GM21390 (cell line): ENCODE measurements around the gene PCDHGB6.
A peak's percentile ranks its signal among the peaks of the same experiment; 100 is the strongest.
"Not testable (repeated sequence)": the region's sequence is repeated elsewhere in the genome, so short reads cannot be mapped to it uniquely, and the experiment has no call there.

Experiments used
- ATAC-seq: cut with Tn5 transposase; IDR thresholded peaks from one replicate; pipeline ENCODE4 v1.9.1; 2021; ENCODE audit not compliant: unreplicated experiment

PCDHGB6 gene

DNA sequence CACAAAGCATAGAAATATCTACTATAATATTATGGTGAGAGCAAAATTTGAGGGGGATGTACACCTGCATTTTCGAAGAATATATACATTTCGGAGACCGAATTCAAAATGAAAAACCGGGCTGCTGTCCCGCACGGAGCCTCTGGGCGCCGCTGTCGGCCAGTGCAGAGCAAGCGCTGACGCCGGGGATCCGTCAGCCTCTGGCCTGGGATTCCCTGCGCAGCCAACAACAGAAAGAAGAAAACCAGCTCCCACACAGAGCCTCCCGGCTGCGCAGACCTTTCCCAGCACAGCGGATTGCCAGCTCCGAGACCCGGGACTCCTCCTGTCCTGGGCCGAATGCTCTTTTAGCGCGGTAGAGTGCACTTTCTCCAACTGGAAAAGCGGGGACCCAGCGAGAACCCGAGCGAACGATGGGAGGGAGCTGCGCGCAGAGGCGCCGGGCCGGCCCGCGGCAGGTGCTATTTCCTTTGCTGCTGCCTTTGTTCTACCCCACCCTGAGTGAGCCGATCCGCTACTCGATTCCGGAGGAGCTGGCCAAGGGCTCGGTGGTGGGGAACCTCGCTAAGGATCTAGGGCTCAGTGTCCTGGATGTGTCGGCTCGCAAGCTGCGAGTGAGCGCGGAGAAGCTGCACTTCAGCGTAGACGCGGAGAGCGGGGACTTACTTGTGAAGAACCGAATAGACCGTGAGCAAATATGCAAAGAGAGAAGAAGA, at the start of gene PCDHGB6:
TSS of gene PCDHGB6 (plus strand) at position 232 of the 716 bp plus-strand sequence. CDS start at position 414, 182 bp downstream.
- peak; percentile 64 for ATAC-seq

DNA sequence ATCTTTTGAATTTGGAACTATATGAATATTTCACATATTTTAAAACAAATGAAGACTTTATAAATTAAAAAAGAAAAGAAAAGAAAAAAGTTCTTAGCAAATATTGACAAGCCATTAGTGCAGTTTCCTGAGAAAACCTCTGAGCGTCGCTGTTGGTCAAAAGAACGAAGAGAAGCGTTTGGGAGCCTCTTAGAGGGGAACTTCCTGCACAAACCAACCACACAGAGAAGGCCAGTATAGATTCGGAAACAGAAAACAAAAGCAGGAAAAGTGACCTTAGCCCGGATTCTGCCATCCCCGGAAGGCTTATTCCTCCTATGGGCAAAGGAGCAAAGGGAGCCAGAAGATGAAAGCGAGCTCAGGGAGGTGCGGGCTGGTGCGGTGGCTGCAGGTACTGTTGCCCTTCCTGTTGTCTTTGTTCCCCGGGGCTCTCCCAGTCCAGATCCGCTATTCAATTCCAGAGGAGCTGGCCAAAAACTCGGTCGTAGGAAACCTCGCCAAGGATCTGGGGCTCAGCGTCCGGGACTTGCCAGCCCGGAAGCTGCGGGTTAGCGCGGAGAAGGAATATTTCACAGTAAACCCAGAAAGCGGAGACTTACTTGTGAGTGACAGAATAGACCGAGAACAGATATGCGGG, 47.9 kb upstream of the PCDHGB6 start, which contains the start of gene PCDHGB2:
TSS of gene PCDHGB2 (plus strand) at position 205 of the 637 bp plus-strand sequence. CDS start at position 347, 142 bp downstream.
- ATAC-seq = no peak

DNA sequence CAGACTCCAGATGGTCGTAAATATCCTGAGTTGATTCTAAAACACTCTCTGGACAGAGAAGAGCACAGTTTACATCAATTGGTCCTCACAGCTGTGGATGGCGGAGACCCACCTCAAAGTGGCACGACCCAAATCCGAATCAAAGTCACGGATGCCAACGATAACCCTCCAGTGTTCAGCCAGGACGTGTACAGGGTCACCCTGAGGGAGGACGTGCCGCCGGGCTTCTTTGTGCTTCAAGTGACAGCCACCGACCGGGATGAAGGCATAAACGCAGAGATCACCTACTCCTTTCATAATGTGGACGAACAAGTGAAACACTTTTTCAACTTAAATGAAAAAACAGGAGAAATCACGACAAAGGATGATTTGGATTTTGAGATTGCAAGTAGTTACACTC, 47.1 kb upstream of the PCDHGB6 start:
- no peak for ATAC-seq

DNA sequence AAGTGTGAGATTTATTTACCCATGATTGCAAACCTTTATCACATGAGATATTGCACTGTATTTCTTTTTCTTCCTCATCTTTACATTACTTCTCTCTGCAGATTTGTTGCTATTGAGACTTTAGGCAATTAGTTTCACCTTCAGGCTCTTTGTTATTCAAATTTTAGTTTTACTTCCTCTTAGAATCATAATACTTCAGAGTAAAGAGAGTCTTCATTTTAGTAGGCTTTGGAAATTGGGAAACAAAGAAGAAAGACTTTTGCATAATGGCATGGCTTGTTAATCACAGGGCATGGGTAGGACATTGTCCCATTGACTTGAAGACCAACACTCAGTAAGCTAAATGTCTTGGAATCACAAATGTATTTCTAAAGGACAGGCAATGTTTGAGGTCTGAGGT, 45.1 kb upstream of the PCDHGB6 start:
- no peak for ATAC-seq

DNA sequence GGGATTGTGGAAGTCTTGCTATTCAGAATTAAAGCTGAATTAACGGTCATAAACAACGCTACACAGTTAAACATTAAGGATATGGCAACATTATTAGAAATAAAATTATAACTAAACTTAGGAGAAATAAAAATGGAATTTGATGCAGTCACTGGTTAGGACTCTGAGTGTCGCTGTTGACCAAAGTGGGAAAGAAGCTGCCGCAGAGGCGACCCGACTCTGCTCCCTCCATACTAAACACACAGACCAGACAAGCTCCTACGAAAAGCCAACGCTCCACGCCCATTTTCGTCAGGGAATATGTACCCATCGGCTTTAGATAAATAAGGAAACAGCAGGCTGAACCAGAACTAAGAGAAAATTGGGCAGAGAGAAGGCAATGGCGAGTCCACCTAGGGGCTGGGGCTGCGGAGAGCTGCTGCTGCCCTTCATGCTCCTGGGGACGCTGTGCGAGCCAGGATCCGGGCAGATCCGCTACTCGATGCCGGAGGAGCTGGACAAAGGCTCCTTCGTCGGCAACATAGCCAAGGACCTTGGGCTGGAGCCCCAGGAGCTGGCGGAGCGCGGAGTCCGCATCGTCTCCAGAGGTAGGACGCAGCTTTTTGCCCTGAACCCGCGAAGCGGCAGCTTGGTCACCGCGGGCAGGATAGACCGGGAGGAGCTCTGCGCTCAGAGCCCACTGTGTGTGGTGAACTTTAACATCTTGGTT, 43.7 kb upstream of the PCDHGB6 start, which contains the start of gene PCDHGA5:
TSS of gene PCDHGA5 (plus strand) at position 211 of the 709 bp plus-strand sequence. CDS start at position 380, 169 bp downstream.
- ATAC-seq = no peak

DNA sequence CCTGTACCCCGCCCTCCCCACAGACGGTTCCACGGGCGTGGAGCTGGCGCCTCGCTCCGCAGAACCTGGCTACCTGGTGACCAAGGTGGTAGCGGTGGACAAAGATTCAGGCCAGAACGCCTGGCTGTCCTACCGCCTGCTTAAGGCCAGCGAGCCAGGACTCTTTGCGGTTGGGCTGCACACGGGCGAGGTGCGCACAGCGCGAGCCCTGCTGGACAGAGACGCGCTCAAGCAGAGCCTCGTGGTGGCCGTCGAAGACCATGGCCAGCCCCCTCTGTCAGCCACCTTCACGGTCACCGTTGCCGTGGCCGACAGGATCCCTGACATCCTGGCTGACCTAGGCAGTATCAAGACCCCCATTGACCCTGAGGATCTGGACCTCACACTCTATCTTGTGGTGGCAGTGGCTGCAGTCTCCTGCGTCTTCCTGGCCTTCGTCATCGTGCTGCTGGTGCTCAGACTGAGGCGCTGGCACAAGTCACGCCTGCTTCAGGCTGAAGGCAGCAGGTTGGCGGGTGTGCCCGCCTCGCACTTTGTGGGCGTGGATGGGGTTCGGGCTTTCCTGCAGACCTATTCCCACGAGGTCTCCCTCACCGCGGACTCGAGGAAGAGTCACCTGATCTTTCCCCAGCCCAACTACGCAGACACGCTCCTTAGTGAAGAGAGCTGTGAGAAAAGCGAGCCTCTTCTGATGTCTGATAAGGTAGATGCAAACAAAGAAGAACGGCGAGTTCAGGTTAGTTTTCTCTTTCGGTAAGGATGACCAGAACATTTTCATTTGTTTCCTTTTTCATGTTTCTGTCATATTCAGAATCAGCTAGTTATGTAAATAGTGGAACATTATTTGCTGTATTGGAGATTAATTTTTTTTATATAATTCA, 41.6 kb upstream of the PCDHGB6 start:
- no peak for ATAC-seq

DNA sequence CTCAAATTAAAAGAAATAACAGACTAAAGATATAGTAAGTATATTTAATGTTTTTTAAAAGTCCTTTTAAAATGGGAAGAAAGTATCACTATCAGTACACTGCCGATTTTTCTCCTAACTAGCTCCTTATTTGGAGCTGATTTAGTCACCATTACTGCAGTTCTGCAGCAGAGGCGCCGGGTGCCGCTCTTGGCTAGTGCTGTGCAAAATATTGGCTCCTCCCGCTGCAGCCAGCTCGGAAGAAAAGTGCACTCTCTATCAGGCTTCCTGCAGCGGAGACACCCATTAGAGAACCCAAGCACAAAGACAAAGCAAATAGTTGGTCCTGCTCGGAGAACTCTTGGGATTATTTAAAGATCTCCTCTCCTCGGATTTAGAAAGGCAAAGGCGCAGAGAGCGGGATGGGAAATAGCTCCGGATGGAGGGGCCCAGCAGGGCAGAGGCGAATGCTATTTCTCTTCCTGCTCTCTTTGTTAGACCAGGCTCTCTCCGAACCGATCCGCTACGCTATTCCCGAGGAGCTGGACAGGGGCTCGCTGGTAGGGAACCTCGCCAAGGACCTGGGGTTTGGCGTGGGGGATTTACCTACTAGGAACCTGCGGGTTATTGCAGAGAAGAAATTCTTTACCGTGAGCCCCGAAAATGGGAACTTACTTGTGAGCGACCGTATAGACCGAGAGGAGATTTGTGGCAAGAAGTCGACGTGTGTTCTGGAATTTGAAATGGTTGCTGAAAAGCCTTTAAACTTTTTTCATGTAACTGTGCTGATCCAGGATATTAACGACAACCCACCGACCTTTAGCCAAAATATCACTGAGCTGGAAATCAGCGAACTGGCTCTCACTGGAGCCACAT, 37.6 kb upstream of the PCDHGB6 start, which contains the start of gene PCDHGB3:
TSS of gene PCDHGB3 (plus strand) at position 249 of the 855 bp plus-strand sequence. CDS start at position 402, 153 bp downstream.
- peak; percentile 95 for ATAC-seq

DNA sequence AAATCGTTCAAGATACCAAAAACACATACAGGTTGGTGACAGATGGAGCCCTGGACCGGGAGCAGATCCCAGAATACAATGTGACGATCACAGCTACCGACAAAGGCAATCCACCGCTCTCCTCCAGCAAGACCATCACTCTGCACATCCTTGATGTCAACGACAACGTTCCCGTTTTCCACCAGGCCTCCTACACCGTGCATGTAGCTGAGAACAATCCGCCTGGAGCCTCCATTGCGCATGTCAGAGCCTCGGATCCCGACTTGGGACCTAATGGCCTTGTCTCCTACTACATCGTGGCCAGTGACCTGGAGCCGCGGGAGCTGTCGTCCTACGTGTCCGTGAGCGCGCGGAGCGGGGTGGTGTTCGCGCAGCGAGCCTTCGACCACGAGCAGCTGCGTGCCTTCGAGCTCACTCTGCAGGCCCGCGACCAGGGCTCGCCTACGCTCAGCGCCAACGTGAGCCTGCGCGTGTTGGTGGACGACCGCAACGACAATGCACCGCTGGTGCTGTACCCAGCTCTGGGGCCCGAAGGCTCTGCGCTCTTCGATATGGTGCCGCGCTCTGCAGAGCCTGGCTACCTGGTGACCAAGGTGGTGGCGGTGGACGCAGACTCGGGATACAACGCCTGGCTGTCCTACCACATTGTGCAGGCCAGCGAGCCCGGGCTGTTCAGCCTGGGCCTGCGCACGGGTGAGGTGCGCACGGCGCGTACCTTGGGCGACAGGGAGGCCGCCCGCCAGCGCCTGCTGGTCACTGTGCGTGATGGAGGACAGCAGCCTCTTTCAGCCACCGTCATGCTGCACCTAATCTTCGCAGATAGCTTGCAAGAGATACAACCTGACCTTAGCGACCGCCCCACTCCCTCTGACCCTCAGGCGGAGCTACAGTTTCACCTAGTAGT, 36.0 kb upstream of the PCDHGB6 start:
- no peak for ATAC-seq

DNA sequence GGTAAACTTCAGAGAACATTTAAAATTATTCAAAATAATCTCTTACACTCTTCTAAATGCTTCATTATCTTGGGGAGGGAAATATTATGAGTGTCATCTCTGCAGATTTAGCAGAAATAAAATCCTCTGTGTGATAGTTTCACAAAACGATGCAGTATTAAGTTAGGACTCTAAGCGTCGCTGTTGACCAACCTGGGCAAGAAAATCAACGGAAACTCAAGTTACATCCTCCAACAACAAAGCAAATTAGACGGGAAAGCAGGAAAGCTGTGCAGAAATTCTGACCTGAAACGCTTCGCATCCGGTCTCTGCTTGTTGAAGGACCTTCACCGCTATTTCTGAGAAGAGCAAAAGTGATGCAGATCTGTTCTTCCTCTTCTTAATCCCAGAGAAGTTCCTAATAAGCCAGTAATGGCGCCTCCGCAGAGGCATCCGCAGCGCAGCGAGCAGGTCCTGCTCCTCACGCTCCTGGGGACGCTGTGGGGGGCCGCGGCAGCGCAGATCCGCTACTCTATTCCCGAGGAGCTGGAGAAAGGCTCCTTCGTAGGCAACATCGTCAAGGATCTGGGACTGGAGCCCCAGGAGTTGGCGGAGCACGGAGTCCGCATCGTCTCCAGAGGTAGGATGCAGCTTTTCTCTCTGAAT, 34.0 kb upstream of the PCDHGB6 start, which contains the start of gene PCDHGA6:
TSS of gene PCDHGA6 (plus strand) at position 219 of the 645 bp plus-strand sequence. CDS start at position 412, 193 bp downstream.
- ATAC-seq = no peak

DNA sequence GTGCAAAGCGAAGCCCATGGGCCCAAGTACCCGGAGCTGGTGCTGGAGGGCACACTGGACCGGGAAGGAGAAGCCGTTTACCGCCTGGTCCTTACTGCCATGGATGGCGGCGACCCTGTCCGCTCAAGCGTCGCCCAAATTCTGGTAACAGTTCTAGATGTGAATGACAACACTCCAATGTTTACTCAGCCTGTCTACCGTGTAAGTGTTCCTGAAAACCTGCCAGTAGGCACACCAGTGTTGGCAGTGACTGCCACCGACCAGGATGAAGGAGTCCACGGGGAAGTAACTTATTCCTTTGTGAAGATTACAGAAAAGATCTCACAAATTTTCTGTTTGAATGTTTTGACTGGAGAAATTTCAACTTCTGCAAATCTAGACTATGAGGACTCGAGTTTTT, 33.2 kb upstream of the PCDHGB6 start:
- no peak for ATAC-seq

DNA sequence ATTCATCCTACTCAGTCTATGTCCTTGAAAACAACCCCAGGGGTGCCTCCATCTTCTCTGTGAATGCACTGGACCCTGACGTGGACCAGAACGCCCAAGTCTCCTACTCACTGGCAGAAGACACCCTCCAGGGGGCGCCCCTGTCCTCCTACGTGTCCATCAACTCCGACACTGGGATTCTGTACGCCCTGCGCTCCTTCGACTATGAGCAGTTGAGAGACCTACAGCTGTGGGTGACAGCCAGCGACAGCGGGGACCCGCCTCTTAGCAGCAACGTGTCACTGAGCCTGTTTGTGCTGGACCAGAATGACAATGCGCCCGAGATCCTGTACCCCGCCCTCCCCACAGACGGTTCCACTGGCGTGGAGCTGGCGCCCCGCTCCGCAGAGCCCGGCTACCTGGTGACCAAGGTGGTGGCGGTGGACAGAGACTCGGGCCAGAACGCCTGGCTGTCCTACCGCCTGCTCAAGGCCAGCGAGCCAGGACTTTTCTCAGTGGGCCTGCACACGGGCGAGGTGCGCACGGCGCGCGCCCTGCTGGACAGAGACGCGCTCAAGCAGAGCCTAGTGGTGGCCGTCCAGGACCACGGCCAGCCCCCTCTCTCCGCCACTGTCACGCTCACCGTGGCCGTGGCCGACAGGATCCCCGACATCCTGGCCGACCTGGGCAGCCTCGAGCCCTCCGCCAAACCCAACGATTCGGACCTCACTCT, 32.2 kb upstream of the PCDHGB6 start:
- not testable (repeated sequence) for ATAC-seq

DNA sequence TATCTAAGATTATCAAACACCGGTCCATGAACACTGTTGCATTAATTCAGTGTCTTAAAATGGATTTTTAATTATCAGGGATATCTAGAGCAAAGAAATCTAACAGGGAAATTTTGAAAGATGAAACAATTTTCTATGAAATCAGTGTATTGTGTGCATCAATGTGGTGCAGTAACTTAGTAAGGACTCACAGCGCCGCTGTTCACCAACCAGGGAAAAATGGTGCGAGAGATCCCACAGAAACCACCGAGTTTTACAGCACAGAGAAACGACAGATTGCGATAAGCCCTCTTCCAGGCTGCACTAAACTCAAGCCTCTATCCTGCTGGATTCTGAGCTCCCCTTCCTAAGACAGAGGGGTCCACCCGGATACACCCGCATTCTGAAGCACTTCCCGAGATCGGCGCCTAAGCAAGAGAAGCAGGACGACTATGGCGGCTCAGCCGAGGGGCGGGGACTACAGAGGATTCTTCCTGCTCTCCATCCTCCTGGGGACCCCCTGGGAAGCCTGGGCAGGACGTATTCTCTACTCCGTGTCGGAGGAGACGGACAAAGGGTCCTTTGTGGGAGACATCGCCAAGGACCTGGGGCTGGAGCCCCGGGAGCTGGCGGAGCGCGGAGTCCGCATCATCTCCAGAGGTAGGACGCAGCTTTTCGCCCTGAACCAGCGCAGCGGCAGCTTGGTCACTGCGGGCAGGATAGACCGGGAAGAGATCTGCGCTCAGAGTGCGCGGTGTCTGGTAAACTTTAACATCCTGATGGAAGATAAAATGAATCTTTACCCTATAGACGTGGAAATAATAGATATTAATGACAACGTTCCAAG, 25.1 kb upstream of the PCDHGB6 start, which contains the start of gene PCDHGA7:
TSS of gene PCDHGA7 (plus strand) at position 274 of the 826 bp plus-strand sequence. CDS start at position 432, 158 bp downstream.
- no peak for ATAC-seq

DNA sequence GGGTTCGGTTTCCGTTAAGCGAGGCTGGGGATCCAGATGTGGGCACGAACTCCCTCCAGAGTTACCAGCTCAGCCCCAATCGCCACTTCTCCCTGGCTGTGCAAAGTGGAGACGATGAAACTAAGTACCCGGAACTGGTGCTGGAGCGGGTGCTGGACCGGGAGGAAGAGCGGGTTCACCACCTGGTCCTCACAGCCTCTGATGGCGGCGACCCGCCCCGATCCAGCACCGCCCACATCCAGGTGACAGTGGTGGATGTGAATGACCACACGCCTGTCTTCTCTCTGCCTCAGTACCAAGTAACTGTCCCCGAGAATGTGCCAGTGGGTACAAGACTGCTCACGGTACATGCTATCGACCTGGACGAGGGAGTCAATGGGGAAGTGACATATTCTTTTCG, 24.5 kb upstream of the PCDHGB6 start:
- ATAC-seq = no peak

DNA sequence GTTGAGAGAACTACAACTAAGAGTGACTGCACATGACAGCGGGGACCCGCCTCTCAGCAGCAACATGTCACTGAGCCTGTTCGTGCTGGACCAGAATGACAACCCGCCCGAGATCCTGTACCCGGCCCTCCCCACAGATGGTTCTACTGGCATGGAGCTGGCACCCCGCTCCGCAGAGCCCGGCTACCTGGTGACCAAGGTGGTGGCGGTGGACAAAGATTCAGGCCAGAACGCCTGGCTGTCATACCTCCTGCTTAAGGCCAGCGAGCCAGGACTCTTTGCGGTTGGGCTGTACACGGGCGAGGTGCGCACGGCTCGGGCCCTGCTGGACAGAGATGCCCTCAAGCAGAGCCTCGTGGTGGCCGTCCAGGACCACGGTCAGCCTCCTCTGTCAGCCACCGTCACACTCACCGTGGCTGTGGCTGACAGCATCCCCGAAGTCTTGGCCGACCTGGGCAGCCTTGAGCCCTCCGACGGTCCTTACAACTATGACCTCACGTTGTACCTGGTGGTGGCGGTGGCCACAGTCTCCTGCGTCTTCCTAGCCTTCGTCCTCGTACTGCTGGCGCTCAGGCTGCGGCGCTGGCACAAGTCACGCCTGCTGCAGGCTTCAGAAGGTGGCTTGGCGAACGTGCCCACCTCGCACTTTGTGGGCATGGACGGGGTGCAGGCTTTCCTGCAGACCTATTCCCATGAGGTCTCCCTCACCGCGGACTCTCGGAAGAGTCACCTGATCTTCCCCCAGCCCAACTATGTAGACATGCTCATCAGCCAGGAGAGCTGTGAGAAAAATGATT, 23.2 kb upstream of the PCDHGB6 start:
- ATAC-seq = no peak

DNA sequence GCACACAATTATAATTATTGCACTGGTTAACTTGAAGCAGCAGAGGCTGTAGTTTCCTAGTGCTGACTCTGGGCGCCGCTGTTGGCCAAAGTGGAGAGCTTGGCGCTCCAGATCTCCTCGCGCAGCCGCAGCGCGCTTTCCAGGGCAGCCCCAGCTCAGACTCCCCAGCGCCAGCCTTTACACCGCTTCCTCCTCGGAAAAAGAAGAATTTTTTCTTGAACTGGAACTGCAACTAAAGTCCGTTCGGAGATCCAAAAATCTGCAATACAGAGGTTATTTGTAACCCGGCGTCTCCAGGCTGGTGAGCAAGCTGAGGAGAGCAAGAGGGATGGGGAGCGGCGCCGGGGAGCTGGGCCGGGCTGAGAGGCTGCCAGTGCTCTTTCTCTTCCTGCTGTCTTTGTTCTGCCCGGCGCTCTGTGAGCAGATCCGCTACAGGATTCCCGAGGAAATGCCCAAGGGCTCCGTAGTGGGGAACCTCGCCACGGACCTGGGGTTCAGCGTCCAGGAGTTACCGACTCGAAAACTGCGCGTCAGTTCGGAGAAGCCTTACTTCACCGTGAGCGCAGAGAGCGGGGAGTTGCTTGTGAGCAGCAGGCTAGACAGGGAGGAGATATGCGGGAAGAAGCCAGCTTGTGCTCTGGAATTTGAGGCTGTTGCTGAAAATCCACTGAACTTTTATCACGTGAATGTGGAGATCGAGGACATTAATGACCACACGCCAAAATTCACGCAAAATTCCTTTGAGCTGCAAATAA, 20.1 kb upstream of the PCDHGB6 start, which contains the start of gene PCDHGB4:
TSS of gene PCDHGB4 (plus strand) at position 142 of the 755 bp plus-strand sequence. CDS start at position 329, 187 bp downstream.
- ATAC-seq = not testable (repeated sequence)
